DOHH2 (cell line): ENCODE measurements around the gene LRP8.

Source experiments
- CTCF ChIP-seq: fragments of 200-600 bp; sonication (generic); IDR thresholded peaks from one replicate; pipeline ENCODE4 v1.5.1; 2014; ENCODE audit warnings: antibody characterized with exemption, mild to moderate bottlenecking, low read depth, low read length; ENCODE audit not compliant: poor library complexity, severe bottlenecking
- EZH2phosphoT487 ChIP-seq: fragments of 200-600 bp; sonication (generic); IDR thresholded peaks from 2 replicates; pipeline ENCODE4 v1.6.1; 2017; ENCODE audit warnings: borderline replicate concordance, mild to moderate bottlenecking, antibody characterized with exemption, low read length, moderate library complexity, mixed read lengths

GRCh38 chr1:53326598-53327181, 1.2 kb downstream of the LRP8 start:
- TF ChIP-seq CTCF (no peak), EZH2phosphoT487 (no peak)
